Subcutaneous adipose tissue (tissue), 4 donors: ENCODE measurements around the gene TBC1D1. TPM values are rescaled to one million over a fixed set of nuclear protein-coding genes. Genes with fewer than 3 reads are reported as not detected.

ENCODE experiments used
- CTCF ChIP-seq: fragments of 450-650 bp; IDR thresholded peaks from one replicate; pipeline ENCODE4 v1.5.1; 2016; ENCODE audit warnings: low read depth, mild to moderate bottlenecking, control low read depth, antibody characterized with exemption, moderate library complexity
- total RNA-seq, 4 donors: library from RNA; depleted of rRNA; stranded (reverse); fragments of >200 nt; gene quantifications; one replicate each; pipeline ENCODE4 v1.1.0, GENCODE V29; 2016

Gene TBC1D1
- total RNA-seq, 4 donors from 2014 or later = 60.3 to 123 (median 87.6) TPM

GRCh38 chr4:37977471-37978247 is 86.8 kb downstream of the TBC1D1 start:
- no peak for TF ChIP-seq CTCF

- no peak for TF ChIP-seq CTCF
Measured at GRCh38 chr4:37978248-37978924, 87.5 kb downstream of the TBC1D1 start.

- TF ChIP-seq CTCF = no peak
Measured at GRCh38 chr4:37980246-37980645, 89.4 kb downstream of the TBC1D1 start.

- TF ChIP-seq CTCF = no peak
Measured at GRCh38 chr4:37981425-37981824, 90.5 kb downstream of the TBC1D1 start.

DNA sequence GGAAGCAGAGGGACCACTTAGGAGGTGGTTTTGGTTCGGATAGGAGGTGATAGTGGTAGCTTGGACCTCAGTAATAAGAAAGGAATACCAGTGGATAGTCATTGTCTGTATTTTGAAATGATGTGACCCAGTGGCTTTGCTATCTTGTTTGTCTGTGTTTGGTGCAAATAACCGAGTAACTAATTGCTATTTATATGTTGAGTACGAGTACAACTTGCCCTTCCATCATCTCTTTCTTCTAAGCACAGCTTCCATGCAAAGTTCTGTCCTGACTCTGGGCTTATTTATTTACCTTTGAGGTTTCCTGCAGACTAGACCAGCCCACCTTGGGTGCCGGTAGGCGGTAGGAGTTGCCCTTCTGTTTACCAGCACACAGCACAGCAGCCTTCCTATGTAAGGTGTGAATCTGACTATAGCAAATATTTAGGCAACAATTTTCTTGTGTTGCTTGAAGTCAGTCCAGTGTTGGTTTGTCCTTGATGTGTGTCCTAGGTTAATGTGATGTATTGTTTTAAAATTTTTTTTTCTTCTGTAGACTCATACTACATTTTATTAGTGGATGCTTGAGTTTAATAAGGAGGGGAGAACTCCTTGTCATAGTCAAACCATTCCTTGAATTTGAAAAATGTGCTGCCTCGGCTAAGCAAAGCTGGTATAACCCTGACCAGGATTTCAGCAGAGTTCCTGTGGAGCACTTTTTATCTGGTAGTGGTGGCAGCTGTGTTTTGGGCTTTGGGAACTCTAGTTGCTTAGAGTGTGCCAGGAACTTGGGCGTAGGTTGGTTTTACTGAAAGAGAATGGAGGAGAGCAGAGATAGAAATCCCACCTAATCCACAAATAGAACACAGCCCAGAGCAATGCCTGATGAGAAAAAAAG is 91.2 kb downstream of the TBC1D1 start:
- no peak for TF ChIP-seq CTCF

DNA sequence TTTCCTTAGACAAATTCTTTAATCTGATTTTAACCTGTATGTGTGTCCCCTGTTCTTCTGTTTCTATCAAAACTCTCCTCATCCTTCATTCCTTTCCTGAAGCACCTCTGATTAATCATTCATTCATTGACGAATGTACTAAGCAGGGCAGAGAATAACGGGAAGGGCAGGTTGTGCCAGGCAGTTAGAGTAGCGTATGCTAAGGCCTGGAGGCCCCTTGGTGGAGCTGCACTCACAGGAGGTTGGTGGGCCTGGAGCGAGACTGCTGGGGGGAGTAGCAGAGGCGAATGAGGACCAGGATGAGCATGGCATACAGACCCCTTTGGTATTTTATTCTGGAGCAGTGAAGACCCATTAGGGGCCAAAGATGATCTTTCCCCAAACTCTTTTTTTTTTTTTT is 91.9 kb downstream of the TBC1D1 start:
- no peak for TF ChIP-seq CTCF

DNA sequence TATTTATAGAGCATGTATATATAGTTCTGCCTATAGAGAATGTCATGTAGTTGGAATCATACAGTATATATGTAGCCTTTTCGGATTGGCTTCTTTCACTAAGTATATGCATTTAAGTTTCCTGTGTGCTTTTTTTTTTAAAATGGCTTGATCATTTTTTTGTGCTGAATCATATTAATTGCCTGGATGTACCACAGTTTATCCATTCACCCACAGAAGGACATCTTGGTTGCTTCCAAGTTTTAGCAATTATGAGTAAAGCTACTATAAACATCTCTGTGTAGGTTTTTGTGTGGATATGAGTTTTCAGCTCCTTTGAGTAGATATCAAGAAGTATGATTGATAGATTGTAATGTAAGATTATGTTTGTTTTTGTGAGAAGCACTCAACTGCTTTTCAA is 93.1 kb downstream of the TBC1D1 start:
- TF ChIP-seq CTCF = no peak
